HEK293 (cell line): ENCODE data around the gene DRC7.

Experiments
- CTCF ChIA-PET: fragments of 350-600 bp; formaldehyde crosslinking; extraction: SDS; loops from one replicate; lab custom pipeline; 2021; ENCODE audit warnings: antibody characterized with exemption; lab: Yijun Ruan, JAX
- POLR2A ChIA-PET: fragments of 300-600 bp; formaldehyde crosslinking; extraction: SDS; loops from one replicate; lab custom pipeline; 2020; ENCODE audit warnings: antibody characterized with exemption, inconsistent platforms; lab: Yijun Ruan, JAX
- H3K27ac ChIP-seq: fragments of 200-500 bp; sonication (Bioruptor generic); 2 replicates; pipeline ENCODE4 v1.5.1; 2014; ENCODE audit warnings: low read depth, low read length, control low read depth, inconsistent platforms; ENCODE audit errors: extremely low read depth
- H3K36me3 ChIP-seq, 2 experiments: fragments of 200-500 bp in 1 of 2; sonication (Bioruptor generic) in 1 of 2; 1 replicate in 1 of 2; 2 replicates in 1 of 2; pipeline ENCODE4 v1.5.1; 2014 to 2017; ENCODE audit warnings: inconsistent platforms in 2 of 2, low read length in 2 of 2; ENCODE audit not compliant: control insufficient read depth in 2 of 2, insufficient read depth in 1 of 2
- H3K4me1 ChIP-seq: fragments of 200-500 bp; sonication (Bioruptor generic); 2 replicates; pipeline ENCODE4 v1.5.1; 2014; ENCODE audit warnings: mild to moderate bottlenecking, low read length, inconsistent platforms; ENCODE audit not compliant: control insufficient read depth, insufficient read depth
- H3K4me3 ChIP-seq: 2 replicates; pipeline ENCODE4 v1.5.1; 2011; ENCODE audit warnings: low read depth, mild to moderate bottlenecking, control low read depth, low read length, moderate library complexity
- H3K9me3 ChIP-seq: fragments of 200-500 bp; sonication (Bioruptor generic); 2 replicates; pipeline ENCODE4 v1.5.1; 2014; ENCODE audit warnings: low read depth, low read length, inconsistent platforms; ENCODE audit not compliant: control insufficient read depth, insufficient read depth
- HIC1 ChIP-seq: fragments of 450-650 bp; formaldehyde crosslinking; IDR thresholded peaks from 2 replicates; pipeline ENCODE4 v1.5.1; 2016; ENCODE audit warnings: missing biosample characterization, missing genetic modification characterization
- IKZF3 ChIP-seq: fragments of 450-650 bp; IDR thresholded peaks from 2 replicates; pipeline ENCODE4 v1.5.0; 2018; ENCODE audit warnings: missing biosample characterization, mild to moderate bottlenecking, missing genetic modification characterization, moderate library complexity
- KLF7 ChIP-seq: fragments of 450-650 bp; formaldehyde crosslinking; IDR thresholded peaks from 2 replicates; pipeline ENCODE4 v1.5.1; 2016; ENCODE audit warnings: missing biosample characterization, missing genetic modification characterization, borderline replicate concordance
- REST ChIP-seq: fragments of 450-650 bp; formaldehyde crosslinking; IDR thresholded peaks from 2 replicates; pipeline ENCODE4 v1.5.1; 2016; ENCODE audit warnings: missing biosample characterization, missing genetic modification characterization
- SP7 ChIP-seq: fragments of 450-650 bp; formaldehyde crosslinking; IDR thresholded peaks from 2 replicates; pipeline ENCODE4 v1.5.1; 2016; ENCODE audit warnings: missing biosample characterization, missing genetic modification characterization
- ZBTB17 ChIP-seq: fragments of 450-650 bp; formaldehyde crosslinking; IDR thresholded peaks from 2 replicates; pipeline ENCODE4 v1.5.1; 2016; ENCODE audit warnings: missing biosample characterization, missing genetic modification characterization
- ZNF184 ChIP-seq: fragments of 450-650 bp; IDR thresholded peaks from 2 replicates; pipeline ENCODE4 v1.5.1; 2018; ENCODE audit warnings: missing biosample characterization, mild to moderate bottlenecking, missing genetic modification characterization
- ZNF2 ChIP-seq: fragments of 450-650 bp; formaldehyde crosslinking; IDR thresholded peaks from 2 replicates; pipeline ENCODE4 v1.5.1; 2016; ENCODE audit warnings: missing biosample characterization, missing genetic modification characterization
- ZNF202 ChIP-seq: fragments of 450-650 bp; formaldehyde crosslinking; IDR thresholded peaks from 2 replicates; pipeline ENCODE4 v1.5.1; 2016; ENCODE audit warnings: missing biosample characterization, missing genetic modification characterization, borderline replicate concordance
- ZNF366 ChIP-seq: fragments of 450-650 bp; formaldehyde crosslinking; conservative IDR thresholded peaks from 2 replicates; pipeline ENCODE4 v1.5.1; 2016; ENCODE audit warnings: missing biosample characterization, missing genetic modification characterization
- ZNF37A ChIP-seq: fragments of 450-650 bp; IDR thresholded peaks from 2 replicates; pipeline ENCODE4 v1.5.1; 2018; ENCODE audit warnings: missing biosample characterization, missing genetic modification characterization
- ZNF416 ChIP-seq: fragments of 450-650 bp; formaldehyde crosslinking; IDR thresholded peaks from 2 replicates; pipeline ENCODE4 v1.5.1; 2016; ENCODE audit warnings: missing biosample characterization, missing genetic modification characterization
- ZNF426 ChIP-seq: fragments of 450-650 bp; formaldehyde crosslinking; IDR thresholded peaks from 2 replicates; pipeline ENCODE4 v1.5.1; 2017; ENCODE audit warnings: missing biosample characterization, missing genetic modification characterization, mild to moderate bottlenecking, inconsistent platforms, moderate library complexity
- ZNF518A ChIP-seq: fragments of 450-650 bp; formaldehyde crosslinking; conservative IDR thresholded peaks from 2 replicates; pipeline ENCODE4 v1.5.1; 2016; ENCODE audit warnings: low read depth, missing biosample characterization, missing genetic modification characterization
- ZNF530 ChIP-seq: fragments of 450-650 bp; formaldehyde crosslinking; IDR thresholded peaks from 2 replicates; pipeline ENCODE4 v1.5.1; 2016; ENCODE audit warnings: low read depth, missing biosample characterization, missing genetic modification characterization
- ZNF610 ChIP-seq: fragments of 450-650 bp; formaldehyde crosslinking; IDR thresholded peaks from 2 replicates; pipeline ENCODE4 v1.5.1; 2016; ENCODE audit warnings: missing biosample characterization, missing genetic modification characterization, borderline replicate concordance
- ZNF654 ChIP-seq: fragments of 450-650 bp; formaldehyde crosslinking; IDR thresholded peaks from 2 replicates; pipeline ENCODE4 v1.5.1; 2016; ENCODE audit warnings: low read depth, missing biosample characterization, missing genetic modification characterization
- ZNF701 ChIP-seq: fragments of 450-650 bp; formaldehyde crosslinking; IDR thresholded peaks from 2 replicates; pipeline ENCODE4 v1.5.1; 2016; ENCODE audit warnings: missing biosample characterization, missing genetic modification characterization
- ZSCAN4 ChIP-seq: fragments of 450-650 bp; formaldehyde crosslinking; IDR thresholded peaks from 2 replicates; pipeline ENCODE4 v1.5.1; 2017; ENCODE audit warnings: missing biosample characterization, missing genetic modification characterization

Gene DRC7

GRCh38 chr16:57648581-57649442 lies 45.8 kb upstream of the DRC7 start (continued):
- TF ChIP-seq ZNF654 (tag by site-specific recombination) (peak; percentile 81), ZNF701 (tag by site-specific recombination) (no peak), IKZF3 (0 out of 2 replicates have a peak, but pooled peaks have one; percentile 21), ZNF610 (tag by site-specific recombination) (no peak), ZNF530 (no peak), ZNF2 (tag by site-specific recombination) (peak; percentile 79), SP7 (peak; percentile 43; the same call in 1 of the 2 replicates), ZBTB17 (tag by site-specific recombination) (peak; percentile 35; the same call in 1 of the 2 replicates), ZNF416 (no peak), REST (tag by site-specific recombination) (no peak)

GRCh38 chr16:57649443-57649751 lies 45.2 kb upstream of the DRC7 start:
- H3K4me3 ChIP-seq = no peak overlapping the region
- TF ChIP-seq ZSCAN4 (tag by site-specific recombination) = no peak
- ChIA-PET CTCF (interaction anchor here (0.5 to 5.9 kb wide), 30 partner anchors 13 to 1430 kb away, joined by 3 to 87 read pairs (median 4); partner anchors contain the start of genes ADGRG1, ADGRG3 and KATNB1), POLR2A (no interaction called here)
- H3K9me3 ChIP-seq = no peaks in the 10 kb centered on the region
- H3K4me1 ChIP-seq = no peaks in the 10 kb centered on the region
- no peak overlapping the region for H3K27ac ChIP-seq
- H3K36me3 ChIP-seq = no peaks in the 10 kb centered on the region

GRCh38 chr16:57649846-57650245 lies 44.8 kb upstream of the DRC7 start:
- ChIA-PET POLR2A (no interaction called here), CTCF (interaction anchor here (0.6 to 5.9 kb wide), 27 partner anchors 13 to 1430 kb away, joined by 3 to 87 read pairs (median 4); partner anchors contain the start of genes ADGRG1, ADGRG3 and KATNB1)
- no peak overlapping the region for H3K27ac ChIP-seq
- H3K36me3 ChIP-seq = no peaks in the 10 kb centered on the region
- H3K4me1 ChIP-seq = no peaks in the 10 kb centered on the region
- H3K4me3 ChIP-seq = no peak overlapping the region
- no peaks in the 10 kb centered on the region for H3K9me3 ChIP-seq
- TF ChIP-seq ZNF366 (no peak), ZNF518A (tag by site-specific recombination) (no peak), KLF7 (tag by site-specific recombination) (no peak), ZNF184 (tag by site-specific recombination) (no peak), ZNF426 (tag by site-specific recombination) (no peak), HIC1 (no peak), ZNF202 (tag by site-specific recombination) (no peak), ZNF37A (tag by site-specific recombination) (no peak)
